Stimulated activated CD4-positive, alpha-beta T cell treated with anti-CD3 and anti-CD28 coated beads, TNF-alpha, amount 100 ng/mL, for 4 hours (primary cell): ENCODE measurements around the gene QSOX1.
"Not testable (repeated sequence)": the region's sequence is repeated elsewhere in the genome, so short reads cannot be mapped to it uniquely, and the experiment has no call there.

ENCODE experiments used
- DNase-seq, 3 experiments: peaks; one replicate each; pipeline ENCODE4 v3.0.0-alpha.2; 2020; ENCODE audit warnings: low read depth in 3 of 3

QSOX1 gene

DNA sequence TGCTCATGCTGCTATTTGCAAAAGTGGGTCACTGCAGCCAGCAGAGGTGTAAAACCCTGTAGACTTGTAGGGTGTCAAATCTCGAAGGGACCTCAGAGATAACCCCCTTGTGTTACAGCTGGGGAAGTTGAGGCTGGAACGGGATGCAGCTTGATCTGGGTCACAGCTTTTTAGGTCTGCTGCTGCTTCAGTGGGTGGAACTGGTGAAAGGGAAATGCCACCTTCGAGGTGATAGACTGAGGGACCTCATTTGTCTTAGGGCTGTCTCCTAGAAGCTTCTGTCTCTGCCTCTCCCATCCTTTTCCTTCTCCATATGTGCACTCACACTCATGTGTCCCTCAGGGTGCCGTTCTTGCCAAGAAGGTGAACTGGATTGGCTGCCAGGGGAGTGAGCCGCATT is 35.4 kb downstream of the QSOX1 start:
- DNase-seq, result no peak

DNA sequence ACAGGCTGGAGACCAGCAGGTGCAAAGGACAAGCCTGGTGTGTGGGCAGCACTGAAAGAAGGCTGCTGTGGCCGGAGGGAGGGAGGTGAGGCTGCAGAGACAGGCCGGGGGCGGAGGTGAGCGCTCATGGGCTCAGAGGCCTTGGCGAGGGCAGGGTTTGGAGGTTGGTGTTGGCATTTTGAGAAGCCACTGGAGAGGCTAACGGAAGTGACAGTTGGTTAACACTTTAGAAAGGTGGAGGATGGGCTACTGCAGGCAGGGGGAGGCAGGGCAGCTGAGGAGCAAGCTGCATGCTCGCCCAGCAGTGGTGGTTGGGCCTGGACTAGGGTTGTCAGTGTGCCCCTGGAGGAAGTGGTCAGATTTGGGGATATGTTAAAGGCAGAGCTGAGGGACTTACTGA is 37.5 kb downstream of the QSOX1 start:
- no peak for DNase-seq

DNA sequence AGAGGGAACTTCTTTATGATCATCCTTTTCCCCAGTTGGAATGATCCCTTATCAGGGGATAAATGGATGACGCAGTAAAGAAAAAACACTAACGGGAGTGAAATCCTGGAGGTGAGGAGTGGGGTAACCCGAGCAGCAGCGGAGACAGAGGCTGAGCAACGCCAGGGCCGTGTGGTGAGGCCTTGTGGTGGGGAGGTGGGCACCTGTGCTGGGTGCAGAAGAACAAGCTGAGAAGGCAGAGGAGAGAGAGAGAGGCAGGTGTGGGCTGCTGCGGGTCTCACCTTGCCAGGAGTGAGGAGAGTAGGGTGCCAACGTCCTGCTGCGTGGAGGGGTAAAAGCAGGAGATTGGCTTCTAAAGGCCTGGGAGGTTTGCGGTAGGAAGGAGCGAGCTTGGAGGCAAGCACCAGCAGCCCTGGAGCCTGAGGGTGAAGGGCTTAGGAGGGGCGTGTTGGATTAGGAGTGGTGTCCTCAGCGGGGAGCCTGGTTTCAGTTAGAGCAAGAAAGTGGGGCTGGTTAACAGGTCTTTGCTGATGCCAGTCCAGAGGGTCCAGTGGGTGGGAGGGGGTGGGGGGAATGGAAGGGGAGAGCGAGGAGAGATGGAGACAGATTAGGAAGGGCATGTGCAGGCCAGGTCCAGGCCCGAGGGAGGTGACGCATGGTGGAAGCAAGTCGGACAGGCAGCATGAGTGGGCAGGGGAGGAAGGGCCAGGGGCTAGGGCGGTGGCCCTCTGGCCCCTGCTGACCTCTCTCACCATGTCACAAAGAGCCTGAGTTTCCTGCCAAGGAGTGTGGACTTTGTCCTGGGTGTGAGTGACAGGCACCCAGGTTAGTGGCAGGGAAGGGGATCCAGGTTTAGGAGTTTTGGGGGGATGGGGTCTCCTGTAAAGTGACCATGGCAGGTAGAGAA is 38.7 kb downstream of the QSOX1 start:
- no peak for DNase-seq

DNA sequence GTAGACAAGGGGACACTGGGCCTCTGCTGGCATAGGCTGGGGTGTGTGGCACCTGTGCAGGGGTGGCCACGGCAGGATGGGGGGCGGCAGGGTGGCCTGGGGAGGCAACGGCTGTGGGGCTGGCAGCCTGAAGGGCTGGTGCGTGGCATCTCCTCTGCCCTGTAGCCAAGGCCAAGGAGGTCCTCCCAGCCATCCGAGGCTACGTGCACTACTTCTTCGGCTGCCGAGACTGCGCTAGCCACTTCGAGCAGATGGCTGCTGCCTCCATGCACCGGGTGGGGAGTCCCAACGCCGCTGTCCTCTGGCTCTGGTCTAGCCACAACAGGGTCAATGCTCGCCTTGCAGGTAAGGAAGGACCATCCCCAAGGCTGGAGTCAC is 39.4 kb downstream of the QSOX1 start:
- DNase-seq, result no peak

GRCh38 chr1:180194546-180195207 is 40.0 kb downstream of the QSOX1 start:
- no peak for DNase-seq

- no peak for DNase-seq
Observed at GRCh38 chr1:180195401-180195800, 40.7 kb downstream of the QSOX1 start.

DNA sequence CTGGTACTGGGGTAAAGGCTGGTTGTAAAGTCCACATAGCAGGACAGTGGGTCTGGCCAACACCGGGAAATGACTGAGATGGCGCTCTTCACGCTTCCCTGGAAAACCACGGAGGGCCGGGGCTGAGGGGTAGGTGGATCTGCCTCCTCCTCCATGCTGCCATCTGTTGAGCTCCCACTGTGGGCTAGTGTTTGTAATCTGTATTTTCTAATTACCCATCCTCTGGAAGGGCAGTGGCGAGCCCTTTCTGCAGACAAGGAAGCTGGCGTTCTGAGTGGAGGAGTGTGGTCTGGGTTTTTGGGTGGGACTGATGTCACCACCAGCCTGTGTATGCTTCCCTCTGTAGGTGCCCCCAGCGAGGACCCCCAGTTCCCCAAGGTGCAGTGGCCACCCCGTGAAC is 41.2 kb downstream of the QSOX1 start:
- no peak for DNase-seq

GRCh38 chr1:180196436-180197003 is 41.9 kb downstream of the QSOX1 start:
- no peak for DNase-seq

DNA sequence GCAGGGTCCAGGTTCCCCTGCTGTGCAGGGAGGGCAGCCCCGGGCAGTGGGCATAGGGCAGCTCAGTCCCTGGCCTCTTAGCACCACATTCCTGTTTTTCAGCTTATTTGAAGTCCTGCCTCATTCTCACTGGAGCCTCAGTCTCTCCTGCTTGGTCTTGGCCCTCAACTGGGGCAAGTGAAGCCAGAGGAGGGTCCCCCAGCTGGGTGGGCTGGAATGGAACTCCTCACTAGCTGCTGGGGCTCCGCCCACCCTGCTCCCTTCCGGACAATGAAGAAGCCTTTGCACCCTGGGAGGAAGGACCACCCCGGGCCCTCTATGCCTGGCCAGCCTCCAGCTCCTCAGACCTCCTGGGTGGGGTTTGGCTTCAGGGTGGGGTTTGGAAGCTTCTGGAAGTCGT is 42.6 kb downstream of the QSOX1 start:
- no peak for DNase-seq

DNA sequence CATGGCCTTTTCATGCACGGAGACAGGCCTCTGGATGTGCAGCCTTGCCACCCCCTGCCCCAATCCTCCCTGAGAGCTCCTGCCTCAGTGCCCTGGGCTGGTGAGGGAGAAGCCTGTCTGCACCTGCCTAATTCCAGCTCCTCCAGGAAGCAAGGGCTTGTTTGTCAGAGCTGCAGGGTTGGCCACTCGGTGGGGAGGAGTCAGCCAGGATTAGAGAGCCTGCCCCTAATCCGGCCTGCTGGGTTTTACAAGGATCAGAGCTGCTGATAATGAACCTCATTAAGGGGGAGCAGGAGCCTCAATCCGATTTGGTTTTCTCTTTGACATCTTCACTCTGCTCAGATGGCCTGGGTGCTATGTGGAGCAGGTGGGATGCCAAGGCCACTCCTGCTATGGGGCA is 43.5 kb downstream of the QSOX1 start:
- DNase-seq, result no peak

GRCh38 chr1:180198611-180199010 is 43.9 kb downstream of the QSOX1 start:
- no peak for DNase-seq

GRCh38 chr1:180199018-180199417 is 44.3 kb downstream of the QSOX1 start:
- DNase-seq, result no peak

DNA sequence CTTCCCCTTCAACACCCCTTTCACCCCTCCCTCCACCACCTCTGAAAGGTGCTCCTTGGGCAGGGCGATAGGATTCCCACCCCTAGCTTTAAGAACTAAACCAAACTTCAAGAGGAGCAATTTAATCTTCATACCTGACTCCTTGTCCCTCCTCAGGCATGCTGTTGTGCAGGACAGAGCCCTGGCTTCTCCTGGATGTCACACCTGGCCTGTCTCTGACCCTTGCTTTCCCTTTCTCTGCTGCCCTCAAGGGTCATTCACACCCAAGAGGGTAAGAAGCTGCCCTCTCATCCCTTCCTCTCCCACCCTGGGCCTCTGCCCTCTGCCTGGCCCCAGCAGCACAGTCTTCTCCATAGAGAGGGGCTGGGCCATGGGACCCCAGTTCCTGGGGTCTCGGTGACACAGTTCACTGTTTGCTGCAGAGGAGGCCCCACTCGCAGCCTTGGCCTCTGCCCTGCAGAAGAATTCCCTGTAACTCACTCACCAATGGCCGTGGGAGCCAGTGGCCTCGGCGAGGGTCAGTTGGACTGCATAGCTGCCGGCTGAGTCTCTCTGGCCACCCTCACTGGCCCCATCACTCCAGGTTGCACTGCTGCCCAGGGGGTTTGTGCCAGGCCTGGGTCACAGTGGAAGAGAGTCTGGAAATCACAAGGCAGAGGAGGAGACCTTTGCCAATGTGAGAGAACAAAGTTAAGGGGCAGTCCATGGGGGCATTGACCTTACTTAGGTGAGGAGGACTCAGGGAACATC is 47.0 kb downstream of the QSOX1 start:
- DNase-seq, result no peak

DNA sequence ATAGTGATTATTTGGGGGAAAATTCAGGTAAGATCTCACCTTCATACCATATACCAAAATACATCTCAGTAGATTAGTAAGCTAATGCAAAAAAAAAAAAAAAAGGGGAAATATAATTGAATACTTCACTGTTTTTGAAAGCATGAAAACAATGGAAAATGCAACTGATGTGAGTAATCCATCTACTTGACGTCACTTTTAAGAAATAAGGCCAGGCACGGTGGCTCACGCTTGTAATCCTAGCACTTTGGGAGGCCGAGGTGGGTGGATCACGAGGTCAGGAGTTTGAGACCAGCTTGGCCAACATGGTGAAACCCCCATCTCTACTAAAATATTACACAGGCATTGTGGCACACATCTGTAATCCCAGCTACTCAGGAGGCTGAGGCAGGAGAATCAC is 47.9 kb downstream of the QSOX1 start:
- DNase-seq, result not testable (repeated sequence)

- DNase-seq, result no peak
Observed at GRCh38 chr1:180204231-180204630, 49.6 kb downstream of the QSOX1 start.

GRCh38 chr1:180206581-180206980 is 51.9 kb downstream of the QSOX1 start:
- DNase-seq, result no peak

DNA sequence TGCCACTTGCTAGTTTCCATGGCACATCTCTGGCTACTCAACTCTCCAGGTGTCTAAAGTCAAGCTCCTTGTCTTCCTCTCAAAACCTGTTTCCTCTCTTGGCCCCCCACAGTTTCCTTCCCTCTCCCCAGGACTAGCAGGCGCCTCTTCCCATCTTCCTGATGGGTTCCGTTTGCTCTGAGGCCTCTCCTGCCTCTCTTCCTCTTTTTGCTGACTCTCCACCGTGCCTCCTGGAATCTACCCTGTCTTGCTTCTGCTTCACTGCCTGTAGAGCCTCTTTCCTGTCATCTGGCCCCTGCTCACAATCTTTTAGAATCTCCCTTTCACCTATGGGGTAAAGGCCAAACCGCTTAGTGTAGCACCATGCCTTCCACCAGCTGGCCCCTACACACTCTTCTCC is 53.6 kb downstream of the QSOX1 start:
- no peak for DNase-seq

- DNase-seq, result no peak
Observed at GRCh38 chr1:180210008-180210620, 55.4 kb downstream of the QSOX1 start.

GRCh38 chr1:180211156-180211859 is 56.6 kb downstream of the QSOX1 start:
- DNase-seq, result no peak

DNA sequence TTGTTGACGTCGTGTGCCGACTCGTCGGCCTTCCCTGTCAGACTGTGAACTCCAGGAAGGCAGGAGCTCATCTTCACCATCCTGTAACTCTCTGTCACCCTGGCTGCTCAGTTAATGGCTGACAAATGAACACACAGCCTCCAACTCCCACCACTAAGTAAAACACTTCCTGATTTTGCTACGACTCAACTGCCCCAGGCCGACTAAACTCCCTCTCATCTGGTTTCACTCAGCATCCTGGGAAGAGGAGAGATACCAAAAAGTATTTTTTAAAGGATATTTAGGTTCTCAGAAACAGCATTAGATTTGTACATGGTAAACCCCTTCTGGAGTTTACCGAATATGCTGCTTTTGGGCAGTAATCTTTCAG is 57.2 kb downstream of the QSOX1 start:
- no peak for DNase-seq
